ENCODE data around the gene PRKAR1A. TPM values are rescaled to one million over a fixed set of nuclear protein-coding genes. Genes with fewer than 3 reads are reported as not detected.

PRKAR1A gene
- total RNA-seq, 1 donor from 2014 or later = 389 TPM

- H3K27me3 ChIP-seq = no peaks in the 10 kb centered on the region
- H3K36me3 ChIP-seq = no peaks in the 10 kb centered on the region
- peak overlapping the region; percentile 90 for H3K27ac ChIP-seq
- H3K4me1 ChIP-seq = peaks cover 36% of the 10 kb centered on the region
- H3K9me3 ChIP-seq = no peaks in the 10 kb centered on the region
- peak; percentile 37 for TF ChIP-seq CTCF (IDR thresholded peaks at IDR 0.05)
- DNase-seq (peak; percentile 89), ATAC-seq (peak; percentile 83)
- intact Hi-C loops (cut with DNase I) = no loop called here
- H3K4me3 ChIP-seq = peak overlapping the region; percentile 64
Measured at GRCh38 chr17:68600067-68600930, 88.1 kb downstream of the PRKAR1A start.

Other genes with a start within 250 kb of the PRKAR1A start
- gene SLC16A6, start 221.3 kb upstream of the PRKAR1A start, total RNA-seq = 7.5 TPM
- 4.8 TPM for gene ARSG, start 220.9 kb upstream of the PRKAR1A start, total RNA-seq
- gene WIPI1, start 54.9 kb upstream of the PRKAR1A start, total RNA-seq = 38.1 TPM
- gene FAM20A, start 88.9 kb downstream of the PRKAR1A start, total RNA-seq = 43.3 TPM